GM12874 (cell line): ENCODE results near the gene ARID4A.

ENCODE experiments used
- CTCF ChIP-seq: IDR thresholded peaks from 2 replicates; pipeline ENCODE4 v1.5.1; 2011; ENCODE audit warnings: low read depth, mild to moderate bottlenecking, control low read depth, low read length, moderate library complexity; ENCODE audit not compliant: insufficient read depth

Gene ARID4A

GRCh38 chr14:58285132-58285531, 13.2 kb upstream of the ARID4A start:
- no peak for TF ChIP-seq CTCF

GRCh38 chr14:58287607-58288042, 10.7 kb upstream of the ARID4A start:
- no peak for TF ChIP-seq CTCF

DNA sequence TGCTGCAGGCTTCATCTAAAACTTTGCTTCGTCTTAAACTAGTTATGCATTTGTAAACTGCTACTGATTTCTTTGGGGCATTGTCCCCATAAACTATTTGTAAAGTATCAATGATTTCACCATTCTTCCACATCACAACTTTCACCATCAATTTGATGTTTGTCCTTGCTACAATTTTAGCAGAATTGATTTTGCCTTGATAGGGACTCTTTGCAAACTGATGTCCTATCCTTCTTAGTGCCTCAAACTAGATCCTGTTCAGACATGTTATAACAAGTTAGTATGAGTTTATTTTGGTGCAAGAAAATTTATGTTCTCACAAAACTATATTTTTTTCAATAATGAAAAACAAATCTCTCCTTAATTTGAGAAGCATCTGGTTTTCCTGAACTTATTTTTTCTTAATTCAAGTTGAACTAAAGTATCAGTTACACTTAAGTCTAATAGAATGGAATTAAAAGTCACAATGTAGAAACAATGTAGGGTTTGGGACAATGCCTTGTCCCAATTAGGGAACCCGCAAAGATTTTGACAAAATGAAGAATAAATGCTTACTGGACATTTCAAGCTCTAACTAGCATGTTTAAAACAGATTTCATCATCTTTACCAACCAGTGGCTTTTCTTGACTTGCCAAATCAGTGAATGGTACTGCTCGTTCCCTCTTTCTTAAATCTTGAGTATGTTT, 10.1 kb upstream of the ARID4A start:
- no peak for TF ChIP-seq CTCF

DNA sequence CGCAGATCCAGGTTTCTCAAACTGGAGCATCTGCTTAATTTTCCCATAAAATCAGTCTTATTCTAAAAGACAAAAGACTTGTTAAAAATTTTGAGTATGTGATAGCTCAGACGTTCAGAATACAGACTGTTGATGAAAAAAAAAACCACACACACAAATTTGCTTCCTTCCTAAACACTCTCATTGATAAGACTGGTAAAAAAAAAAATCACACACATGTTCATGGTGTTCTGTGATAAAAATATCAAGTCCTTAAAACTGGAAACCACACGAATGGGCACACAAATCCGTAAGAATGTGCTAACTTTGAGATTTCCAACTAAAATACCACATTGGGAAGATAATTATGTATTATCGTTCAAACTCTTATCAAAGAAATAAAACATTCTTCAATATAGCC, 6.7 kb upstream of the ARID4A start:
- TF ChIP-seq CTCF, result no peak

- no peak for TF ChIP-seq CTCF
These were observed 6.2 kb upstream of the ARID4A start for GRCh38 chr14:58292187-58292586.

- no peak for TF ChIP-seq CTCF
These were observed 4.2 kb upstream of the ARID4A start for GRCh38 chr14:58294201-58294600.

DNA sequence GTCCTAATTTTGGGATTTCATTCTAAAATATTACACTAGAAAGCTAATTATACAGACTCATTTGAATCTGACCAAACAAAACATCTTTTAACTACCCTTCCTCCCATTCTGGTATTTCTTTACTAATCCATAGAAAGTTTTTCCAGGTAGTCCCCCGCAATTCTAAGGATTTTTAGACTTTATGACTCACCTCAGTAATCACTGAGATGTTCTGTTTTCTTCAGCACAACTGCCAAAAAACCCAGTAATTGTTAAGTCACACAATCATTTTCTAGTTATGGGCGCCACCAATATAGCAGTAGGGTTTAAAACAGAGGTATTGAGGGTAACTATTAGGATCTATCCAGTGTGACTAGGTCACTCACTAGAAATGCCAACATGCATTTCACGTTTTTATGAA, 1.6 kb upstream of the ARID4A start:
- no peak for TF ChIP-seq CTCF
